LNCAP (cell line): ENCODE results near the gene ZC3H18.

Experiments used
- CTCF ChIP-seq: fragments of 450-650 bp; IDR thresholded peaks from 2 replicates; pipeline ENCODE4 v1.5.1; 2017; ENCODE audit warnings: mild to moderate bottlenecking

The ZC3H18 gene

GRCh38 chr16:88570691-88571092, 489 bp downstream of the ZC3H18 start:
- TF ChIP-seq CTCF, result no peak

DNA sequence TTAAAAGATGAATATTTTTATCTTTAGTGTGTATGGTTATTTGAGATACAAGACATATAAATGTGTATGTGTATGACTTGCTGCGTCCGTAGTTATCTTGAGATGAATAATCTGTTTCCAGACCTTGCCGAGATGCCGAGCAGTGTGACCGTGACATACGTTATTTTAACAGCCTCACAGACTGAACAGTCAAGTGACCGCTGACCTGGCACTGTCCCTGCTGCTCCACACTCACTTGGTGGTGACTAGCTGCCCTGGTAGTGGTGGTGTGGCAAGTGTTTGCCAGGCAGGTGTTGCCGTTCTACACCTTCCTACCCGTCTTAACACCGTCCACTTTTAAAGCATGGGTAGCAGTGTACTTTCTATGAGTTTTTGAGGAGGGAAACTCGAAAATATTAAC, 5.0 kb downstream of the ZC3H18 start:
- TF ChIP-seq CTCF, result no peak

- no peak for TF ChIP-seq CTCF
Observed at GRCh38 chr16:88576307-88576706, 6.1 kb downstream of the ZC3H18 start.

GRCh38 chr16:88577166-88577565, 7.0 kb downstream of the ZC3H18 start:
- TF ChIP-seq CTCF, result no peak

GRCh38 chr16:88578446-88579313, 8.5 kb downstream of the ZC3H18 start:
- no peak for TF ChIP-seq CTCF

GRCh38 chr16:88580371-88580770, 10.2 kb downstream of the ZC3H18 start:
- TF ChIP-seq CTCF, result no peak

GRCh38 chr16:88581033-88581432, 10.8 kb downstream of the ZC3H18 start:
- no peak for TF ChIP-seq CTCF
